ENCODE measurements around the gene MPND.
A peak's percentile ranks its signal among the peaks of the same experiment; 100 is the strongest.

The MPND gene

GRCh38 chr19:4402171-4403004 lies 59.0 kb downstream of the MPND start, which contains the start of gene CHAF1A:
Gene CHAF1A (plus strand): TSS chr19:4402640. CDS start chr19:4402763, 123 bp downstream.
- no peaks in the 10 kb centered on the region for H3K9me3 ChIP-seq
- H3K27ac ChIP-seq = peak within 1 kb of the TSS; percentile 99
- no peaks in the 10 kb centered on the region for H3K27me3 ChIP-seq
- H3K36me3 ChIP-seq = peaks cover 37% of the 10 kb centered on the region
- H4K20me1 ChIP-seq = peaks cover 70% of the 10 kb centered on the region
- peaks cover 68% of the 10 kb centered on the region for H3K4me1 ChIP-seq
- H3K4me2 ChIP-seq = peak within 1 kb of the TSS; percentile 94
- TF ChIP-seq Cebpa-rat (IDR thresholded peaks at IDR 0.05) = peak; percentile 55
- peak within 1 kb of the TSS; percentile 99 for H3K4me3 ChIP-seq
- H3K9ac ChIP-seq = peak within 1 kb of the TSS; percentile 99

- Histone ChIP-seq H3K9ac (peak overlapping the region; percentile 99), H3K4me3 (peak overlapping the region; percentile 99), H3K27me3 (no peaks in the 10 kb centered on the region), H4K20me1 (peaks cover 70% of the 10 kb centered on the region), H3K4me1 (peaks cover 62% of the 10 kb centered on the region), H3K27ac (peak overlapping the region; percentile 99), H3K36me3 (peaks cover 37% of the 10 kb centered on the region), H3K9me3 (no peaks in the 10 kb centered on the region), H3K4me2 (peak overlapping the region; percentile 93)
- TF ChIP-seq Cebpa-rat (IDR thresholded peaks at IDR 0.05) = no peak
These were observed 59.8 kb downstream of the MPND start for GRCh38 chr19:4403005-4403761.

GRCh38 chr19:4405977-4406376 lies 62.6 kb downstream of the MPND start:
- H3K4me2 ChIP-seq = peak overlapping the region; percentile 93
- no peaks in the 10 kb centered on the region for H3K27me3 ChIP-seq
- peaks cover 44% of the 10 kb centered on the region for H3K4me1 ChIP-seq
- H3K9ac ChIP-seq = peak overlapping the region; percentile 53; the same call in 1 of the 2 replicates
- no peak overlapping the region for H3K4me3 ChIP-seq
- no peak for TF ChIP-seq Cebpa-rat (IDR thresholded peaks at IDR 0.05)
- H3K9me3 ChIP-seq = no peaks in the 10 kb centered on the region
- H3K36me3 ChIP-seq = peaks cover 60% of the 10 kb centered on the region
- H3K27ac ChIP-seq = 0 out of 2 replicates have a peak overlapping the region, but pooled peaks have one; percentile 13
- peaks cover 82% of the 10 kb centered on the region for H4K20me1 ChIP-seq

DNA sequence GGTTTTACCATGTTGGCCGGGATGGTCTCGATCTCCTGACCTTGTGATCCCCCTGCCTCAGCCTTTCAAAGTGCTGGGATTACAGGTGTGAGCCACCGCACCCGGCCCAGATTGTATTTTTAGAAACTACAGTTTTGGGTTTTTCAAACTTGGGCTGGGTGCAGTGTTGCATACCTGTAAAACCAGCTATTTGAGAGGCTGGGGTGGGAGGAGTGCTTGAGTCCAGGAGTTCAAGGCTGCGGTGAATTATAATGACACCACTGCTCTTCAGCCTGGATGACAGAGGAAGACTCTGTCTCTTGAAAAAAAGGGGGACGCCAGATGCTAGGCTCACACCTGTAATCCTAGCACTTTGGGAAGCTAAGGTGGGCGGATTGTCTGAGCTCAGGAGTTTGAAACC lies 63.3 kb downstream of the MPND start:
- Histone ChIP-seq H3K9me3 (no peaks in the 10 kb centered on the region), H3K27me3 (no peaks in the 10 kb centered on the region), H3K36me3 (peaks cover 67% of the 10 kb centered on the region), H3K4me2 (no peak overlapping the region), H3K9ac (no peak overlapping the region), H3K27ac (no peak overlapping the region), H3K4me1 (peaks cover 37% of the 10 kb centered on the region), H4K20me1 (peaks cover 88% of the 10 kb centered on the region), H3K4me3 (no peak overlapping the region)
- TF ChIP-seq Cebpa-rat (IDR thresholded peaks at IDR 0.05) = no peak

DNA sequence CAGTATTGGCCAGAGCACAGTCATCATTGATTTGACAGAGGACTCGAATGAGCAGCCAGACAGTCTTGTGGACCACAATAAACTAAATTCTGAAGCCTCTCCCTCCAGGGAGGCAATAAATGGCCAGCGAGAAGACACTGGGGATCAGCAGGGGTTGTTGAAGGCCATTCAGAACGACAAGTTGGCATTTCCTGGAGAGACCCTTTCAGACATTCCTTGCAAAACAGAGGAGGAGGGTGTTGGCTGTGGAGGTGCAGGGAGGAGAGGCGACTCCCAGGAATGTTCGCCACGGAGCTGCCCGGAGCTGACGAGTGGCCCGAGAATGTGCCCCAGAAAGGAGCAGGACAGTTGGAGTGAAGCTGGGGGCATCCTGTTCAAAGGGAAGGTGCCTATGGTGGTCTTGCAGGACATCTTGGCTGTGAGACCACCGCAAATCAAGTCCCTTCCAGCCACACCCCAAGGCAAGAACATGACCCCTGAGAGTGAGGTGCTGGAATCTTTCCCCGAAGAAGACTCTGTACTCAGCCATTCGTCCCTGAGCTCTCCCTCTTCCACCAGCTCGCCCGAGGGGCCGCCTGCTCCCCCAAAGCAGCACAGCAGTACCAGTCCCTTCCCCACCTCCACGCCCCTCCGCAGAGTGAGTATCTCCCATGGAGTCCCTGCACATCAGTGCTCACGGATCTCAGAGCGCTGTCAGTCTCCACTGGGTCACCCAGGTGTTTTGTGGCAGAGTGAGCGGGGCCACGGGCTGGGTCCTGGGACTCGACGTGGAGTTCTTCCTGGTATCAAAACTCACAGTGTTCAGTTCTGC lies 66.0 kb downstream of the MPND start:
- TF ChIP-seq Cebpa-rat (IDR thresholded peaks at IDR 0.05) = no peak
- H3K9ac ChIP-seq = no peak overlapping the region

More for the DNA sequence above, 66.0 kb downstream of the MPND start:
- H4K20me1 ChIP-seq = peaks cover 100% of the 10 kb centered on the region
- peaks cover 20% of the 10 kb centered on the region for H3K4me1 ChIP-seq
- no peak overlapping the region for H3K4me2 ChIP-seq
- no peaks in the 10 kb centered on the region for H3K9me3 ChIP-seq
- no peak overlapping the region for H3K27ac ChIP-seq
- H3K4me3 ChIP-seq = no peak overlapping the region
- H3K27me3 ChIP-seq = no peaks in the 10 kb centered on the region
- peaks cover 94% of the 10 kb centered on the region for H3K36me3 ChIP-seq
